ENCODE data around the gene CD244.

DNA sequence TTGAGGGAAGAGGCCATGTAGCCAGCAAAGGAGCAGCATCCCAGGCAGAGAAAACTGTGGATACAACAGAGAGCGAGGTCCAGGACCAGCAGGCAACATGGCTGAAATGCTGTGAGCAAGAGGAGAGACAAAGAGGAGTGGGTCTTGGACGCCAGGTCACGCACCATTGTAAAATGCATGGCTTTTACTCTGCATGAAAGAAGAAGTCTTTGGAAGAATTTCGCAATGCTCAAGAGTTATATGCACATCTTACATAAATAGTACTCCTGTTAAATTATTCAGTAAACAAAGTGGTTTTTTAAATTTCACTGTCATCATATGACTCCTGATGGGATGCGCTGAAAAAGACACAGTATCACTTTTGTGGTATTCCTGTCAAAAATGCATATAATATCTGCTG is 3.5 kb downstream of the CD244 start:
- no peak for TF ChIP-seq TAF1 (IDR thresholded peaks at IDR 0.05; ENCODE audit: low read depth)
- TF ChIP-seq RAD21 (IDR thresholded peaks at IDR 0.05; ENCODE audit: low read depth) = no peak
- TF ChIP-seq FOXM1 (IDR thresholded peaks at IDR 0.05; ENCODE audit: borderline replicate concordance, low read depth) = no peak
- TF ChIP-seq EGR1 (IDR thresholded peaks at IDR 0.05) = no peak
- TF ChIP-seq EP300 (IDR thresholded peaks at IDR 0.05; ENCODE audit: borderline replicate concordance) = no peak
- TF ChIP-seq, protein P1, sequence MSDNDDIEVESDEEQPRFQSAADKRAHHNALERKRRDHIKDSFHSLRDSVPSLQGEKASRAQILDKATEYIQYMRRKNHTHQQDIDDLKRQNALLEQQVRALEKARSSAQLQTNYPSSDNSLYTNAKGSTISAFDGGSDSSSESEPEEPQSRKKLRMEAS (IDR thresholded peaks at IDR 0.05) = no peak
- no peak for TF ChIP-seq TCF12 (IDR thresholded peaks at IDR 0.05; ENCODE audit: low read depth)
- TF ChIP-seq, protein P2, sequence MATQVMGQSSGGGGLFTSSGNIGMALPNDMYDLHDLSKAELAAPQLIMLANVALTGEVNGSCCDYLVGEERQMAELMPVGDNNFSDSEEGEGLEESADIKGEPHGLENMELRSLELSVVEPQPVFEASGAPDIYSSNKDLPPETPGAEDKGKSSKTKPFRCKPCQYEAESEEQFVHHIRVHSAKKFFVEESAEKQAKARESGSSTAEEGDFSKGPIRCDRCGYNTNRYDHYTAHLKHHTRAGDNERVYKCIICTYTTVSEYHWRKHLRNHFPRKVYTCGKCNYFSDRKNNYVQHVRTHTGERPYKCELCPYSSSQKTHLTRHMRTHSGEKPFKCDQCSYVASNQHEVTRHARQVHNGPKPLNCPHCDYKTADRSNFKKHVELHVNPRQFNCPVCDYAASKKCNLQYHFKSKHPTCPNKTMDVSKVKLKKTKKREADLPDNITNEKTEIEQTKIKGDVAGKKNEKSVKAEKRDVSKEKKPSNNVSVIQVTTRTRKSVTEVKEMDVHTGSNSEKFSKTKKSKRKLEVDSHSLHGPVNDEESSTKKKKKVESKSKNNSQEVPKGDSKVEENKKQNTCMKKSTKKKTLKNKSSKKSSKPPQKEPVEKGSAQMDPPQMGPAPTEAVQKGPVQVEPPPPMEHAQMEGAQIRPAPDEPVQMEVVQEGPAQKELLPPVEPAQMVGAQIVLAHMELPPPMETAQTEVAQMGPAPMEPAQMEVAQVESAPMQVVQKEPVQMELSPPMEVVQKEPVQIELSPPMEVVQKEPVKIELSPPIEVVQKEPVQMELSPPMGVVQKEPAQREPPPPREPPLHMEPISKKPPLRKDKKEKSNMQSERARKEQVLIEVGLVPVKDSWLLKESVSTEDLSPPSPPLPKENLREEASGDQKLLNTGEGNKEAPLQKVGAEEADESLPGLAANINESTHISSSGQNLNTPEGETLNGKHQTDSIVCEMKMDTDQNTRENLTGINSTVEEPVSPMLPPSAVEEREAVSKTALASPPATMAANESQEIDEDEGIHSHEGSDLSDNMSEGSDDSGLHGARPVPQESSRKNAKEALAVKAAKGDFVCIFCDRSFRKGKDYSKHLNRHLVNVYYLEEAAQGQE (IDR thresholded peaks at IDR 0.05; ENCODE audit: low read depth) = no peak
- no peak for TF ChIP-seq YY1 (IDR thresholded peaks at IDR 0.05; ENCODE audit: low read depth)
- TF ChIP-seq ZBTB7A (IDR thresholded peaks at IDR 0.05; ENCODE audit: low read depth) = no peak
- TF ChIP-seq, protein P3, sequence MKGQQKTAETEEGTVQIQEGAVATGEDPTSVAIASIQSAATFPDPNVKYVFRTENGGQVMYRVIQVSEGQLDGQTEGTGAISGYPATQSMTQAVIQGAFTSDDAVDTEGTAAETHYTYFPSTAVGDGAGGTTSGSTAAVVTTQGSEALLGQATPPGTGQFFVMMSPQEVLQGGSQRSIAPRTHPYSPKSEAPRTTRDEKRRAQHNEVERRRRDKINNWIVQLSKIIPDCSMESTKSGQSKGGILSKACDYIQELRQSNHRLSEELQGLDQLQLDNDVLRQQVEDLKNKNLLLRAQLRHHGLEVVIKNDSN (IDR thresholded peaks at IDR 0.05) = no peak
- TF ChIP-seq CREB1 (IDR thresholded peaks at IDR 0.05; ENCODE audit: low read depth) = no peak
- no peak for TF ChIP-seq NFIC (IDR thresholded peaks at IDR 0.05)
- no peak for TF ChIP-seq CEBPB (IDR thresholded peaks at IDR 0.05)
